Neutrophil (primary cell): Measurements from ENCODE around the gene MEGF6.

Source experiments
- H3K27ac ChIP-seq: fragments of 200-600 bp; sonication (generic); 2 replicates; pipeline ENCODE4 v1.5.1; 2016; ENCODE audit warnings: mild to moderate bottlenecking, moderate library complexity
- H3K27me3 ChIP-seq: fragments of 200-600 bp; sonication (generic); 2 replicates; pipeline ENCODE4 v1.6.0; 2016; ENCODE audit warnings: mild to moderate bottlenecking
- H3K36me3 ChIP-seq: fragments of 200-600 bp; sonication (generic); 2 replicates; pipeline ENCODE4 v1.5.1; 2017
- H3K4me1 ChIP-seq, 2 experiments: fragments of 200-600 bp in 1 of 2; sonication (generic) in 1 of 2; 1 replicate in 1 of 2; 2 replicates in 1 of 2; pipeline versions ENCODE4 v1.5.1 to v1.6.1; 2013 to 2016; ENCODE audit warnings: low read depth in 1 of 2, low read length in 1 of 2, mild to moderate bottlenecking in 1 of 2, moderate library complexity in 1 of 2; ENCODE audit not compliant: control insufficient read depth in 1 of 2, insufficient read depth in 1 of 2
- H3K4me3 ChIP-seq, 2 experiments: fragments of 200-600 bp in 1 of 2; sonication (generic) in 1 of 2; 1 replicate in 1 of 2; 2 replicates in 1 of 2; pipeline ENCODE4 v1.5.1; 2013 to 2016; ENCODE audit warnings: low read depth in 1 of 2, low read length in 1 of 2, mild to moderate bottlenecking in 1 of 2, moderate library complexity in 1 of 2
- H3K9me3 ChIP-seq: fragments of 200-600 bp; sonication (generic); 2 replicates; pipeline ENCODE4 v1.5.1; 2016
- TF ChIP-seq, protein P1 (sequence below): fragments of 200-600 bp; sonication (generic); IDR thresholded peaks from 2 replicates; pipeline ENCODE4 v1.5.1; 2016; ENCODE audit warnings: antibody characterized with exemption

MEGF6 gene

DNA sequence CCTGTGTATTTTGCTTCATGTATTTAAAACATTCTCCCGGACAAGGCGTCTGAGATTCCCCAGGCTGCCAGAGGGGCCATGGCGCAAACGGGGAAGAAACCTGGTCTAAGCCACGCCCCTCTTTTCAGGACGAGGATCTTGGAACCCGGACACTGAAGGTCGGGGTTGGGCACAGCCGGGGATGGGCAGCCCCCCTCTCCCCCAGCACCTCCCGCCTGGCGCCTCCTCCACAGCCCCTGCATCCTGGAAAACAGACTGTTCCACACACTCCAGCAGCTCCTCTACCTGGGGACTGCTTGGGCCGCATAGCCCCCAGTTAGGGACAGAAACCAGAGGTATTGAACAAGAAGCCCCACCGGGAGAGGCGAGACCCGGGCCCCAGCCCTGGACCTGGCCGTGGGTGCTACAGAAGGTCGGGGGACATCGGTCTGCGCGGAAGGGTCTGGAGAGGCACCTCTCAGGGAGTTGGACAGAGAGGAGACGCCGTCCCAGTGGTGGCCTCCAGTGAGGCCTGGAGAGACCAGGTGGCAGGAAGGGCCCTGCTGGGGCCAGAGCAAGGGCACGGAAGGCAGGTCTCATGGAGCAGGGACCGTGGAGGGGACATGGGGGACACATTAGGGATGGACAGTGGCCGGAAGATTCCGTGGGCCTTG, 46.4 kb upstream of the MEGF6 start:
- H3K27me3 ChIP-seq, result peaks cover 79% of the 10 kb centered on the region

DNA sequence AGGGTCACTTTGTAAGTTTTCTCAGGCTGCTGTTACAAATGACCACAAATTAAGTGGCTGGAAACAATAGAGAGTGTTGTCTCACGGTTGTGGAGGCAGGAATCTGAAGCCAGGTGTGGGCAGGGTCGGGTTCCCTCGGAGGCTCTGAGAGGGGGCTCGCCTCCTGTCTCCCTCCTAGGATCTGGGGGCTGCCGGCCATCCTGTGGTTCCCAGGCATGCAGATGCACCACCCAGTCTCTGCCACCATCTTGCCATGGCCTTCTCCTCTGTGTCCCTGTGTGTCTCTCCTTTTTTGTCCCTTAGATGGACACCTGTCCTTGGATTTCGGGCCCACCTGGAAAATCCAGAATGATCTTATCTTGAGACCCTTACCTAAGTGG, 45.8 kb upstream of the MEGF6 start:
- TF ChIP-seq, protein P1, sequence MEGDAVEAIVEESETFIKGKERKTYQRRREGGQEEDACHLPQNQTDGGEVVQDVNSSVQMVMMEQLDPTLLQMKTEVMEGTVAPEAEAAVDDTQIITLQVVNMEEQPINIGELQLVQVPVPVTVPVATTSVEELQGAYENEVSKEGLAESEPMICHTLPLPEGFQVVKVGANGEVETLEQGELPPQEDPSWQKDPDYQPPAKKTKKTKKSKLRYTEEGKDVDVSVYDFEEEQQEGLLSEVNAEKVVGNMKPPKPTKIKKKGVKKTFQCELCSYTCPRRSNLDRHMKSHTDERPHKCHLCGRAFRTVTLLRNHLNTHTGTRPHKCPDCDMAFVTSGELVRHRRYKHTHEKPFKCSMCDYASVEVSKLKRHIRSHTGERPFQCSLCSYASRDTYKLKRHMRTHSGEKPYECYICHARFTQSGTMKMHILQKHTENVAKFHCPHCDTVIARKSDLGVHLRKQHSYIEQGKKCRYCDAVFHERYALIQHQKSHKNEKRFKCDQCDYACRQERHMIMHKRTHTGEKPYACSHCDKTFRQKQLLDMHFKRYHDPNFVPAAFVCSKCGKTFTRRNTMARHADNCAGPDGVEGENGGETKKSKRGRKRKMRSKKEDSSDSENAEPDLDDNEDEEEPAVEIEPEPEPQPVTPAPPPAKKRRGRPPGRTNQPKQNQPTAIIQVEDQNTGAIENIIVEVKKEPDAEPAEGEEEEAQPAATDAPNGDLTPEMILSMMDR, result no peak
- Histone ChIP-seq H3K36me3 (no peaks in the 10 kb centered on the region), H3K27me3 (peaks cover 86% of the 10 kb centered on the region), H3K9me3 (no peaks in the 10 kb centered on the region), H3K4me3 (no peak overlapping the region), H3K4me1 (peaks cover 9 to 12% of the 10 kb centered on the region in 2 experiments), H3K27ac (no peak overlapping the region)

More for the DNA sequence above, 46.4 kb upstream of the MEGF6 start:
- Histone ChIP-seq H3K36me3 (no peaks in the 10 kb centered on the region), H3K4me3 (no peak overlapping the region), H3K9me3 (no peaks in the 10 kb centered on the region), H3K4me1 (peaks cover 4 to 6% of the 10 kb centered on the region in 2 experiments), H3K27ac (no peak overlapping the region)
- TF ChIP-seq, protein P1, result no peak

DNA sequence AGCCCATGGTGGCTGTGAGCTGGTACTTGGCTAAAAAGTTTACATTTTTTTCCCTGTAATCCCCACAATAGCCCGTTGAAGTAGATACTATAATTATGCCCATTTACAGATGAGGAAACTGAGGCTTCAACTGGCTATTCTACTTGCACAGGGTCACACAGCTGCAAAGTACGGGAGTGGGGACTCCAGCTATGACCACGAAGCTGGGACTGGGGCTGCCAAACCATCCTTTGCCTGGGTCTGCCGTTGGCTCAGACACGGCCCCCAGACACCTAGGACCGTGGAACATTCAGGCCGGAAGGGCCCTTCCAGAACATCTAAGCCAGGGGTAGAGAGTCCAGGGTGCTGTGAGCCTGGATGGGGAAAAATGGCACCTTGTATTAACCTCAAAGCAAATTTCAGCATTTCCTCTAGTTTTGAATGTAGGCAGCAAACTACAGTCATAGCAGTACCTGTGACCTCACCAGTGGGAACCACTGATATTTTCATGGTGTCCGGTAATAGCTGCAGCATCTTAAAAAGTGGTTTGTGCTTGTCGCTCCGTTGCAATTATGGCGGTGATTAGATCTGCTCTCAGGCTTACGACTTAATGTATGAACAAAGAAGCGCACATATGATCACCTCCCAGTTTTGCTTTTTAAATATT, 45.3 kb upstream of the MEGF6 start:
- Histone ChIP-seq H3K4me1 (peaks cover 14 to 17% of the 10 kb centered on the region in 2 experiments), H3K36me3 (no peaks in the 10 kb centered on the region), H3K27ac (no peak overlapping the region), H3K27me3 (peaks cover 91% of the 10 kb centered on the region), H3K4me3 (no peak overlapping the region), H3K9me3 (no peaks in the 10 kb centered on the region)
- TF ChIP-seq, protein P1, result no peak

DNA sequence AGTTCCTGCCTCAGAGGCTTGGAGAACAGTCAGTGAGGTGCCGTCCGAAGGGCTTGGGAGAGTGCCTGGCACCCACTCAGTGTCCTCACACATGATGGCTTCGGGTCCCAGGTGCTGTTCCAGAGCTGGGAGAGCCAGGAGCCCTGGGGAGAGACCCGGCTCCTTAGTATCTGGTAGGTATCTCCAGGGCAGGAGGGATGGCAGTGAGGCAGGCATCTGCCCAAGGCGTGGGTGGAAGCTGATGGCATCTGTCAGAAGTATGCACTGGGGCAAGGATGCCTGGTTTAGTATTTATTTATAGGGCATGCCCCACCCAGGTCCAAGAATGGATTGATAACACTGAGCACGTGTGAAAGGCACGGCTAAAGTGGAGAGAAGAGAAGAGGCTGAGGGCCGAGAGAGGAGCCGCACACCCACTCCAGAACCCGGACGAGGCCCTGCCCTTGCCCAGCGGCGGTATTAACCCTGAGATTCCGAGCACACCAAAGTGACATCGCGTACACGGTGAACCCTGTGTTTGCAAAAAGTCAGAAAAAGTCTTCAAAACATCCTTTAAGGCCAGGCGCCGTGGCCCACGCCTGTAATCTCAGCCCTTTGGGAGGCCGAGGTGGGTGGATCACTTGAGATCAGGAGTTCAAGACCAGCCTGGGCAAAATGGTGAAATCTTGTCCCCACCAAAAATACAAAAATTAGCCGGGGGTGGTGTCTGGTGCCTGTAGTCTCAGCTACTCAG, 43.4 kb upstream of the MEGF6 start:
- Histone ChIP-seq H3K27me3 (peaks cover 97% of the 10 kb centered on the region), H3K36me3 (no peaks in the 10 kb centered on the region), H3K4me3 (no peak overlapping the region), H3K27ac (no peak overlapping the region), H3K4me1 (peaks cover 31 to 35% of the 10 kb centered on the region in 2 experiments), H3K9me3 (no peaks in the 10 kb centered on the region)
- TF ChIP-seq, protein P1, result no peak

DNA sequence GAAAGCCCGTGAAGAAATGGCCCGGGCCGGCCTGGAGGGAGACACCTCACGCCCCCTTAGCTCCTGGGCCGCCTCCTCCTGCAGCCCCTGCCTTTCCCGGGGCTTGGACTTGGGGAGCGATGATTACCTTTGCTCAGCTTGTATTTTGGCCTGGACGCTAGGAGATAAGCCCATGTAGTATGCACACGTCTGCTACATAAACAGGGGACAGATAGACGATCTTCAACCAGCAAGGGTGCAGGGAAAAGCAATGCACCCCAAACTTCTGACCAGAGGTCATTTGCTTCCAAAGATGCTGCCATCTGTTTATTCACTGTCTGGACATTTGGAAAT, 41.9 kb upstream of the MEGF6 start:
- TF ChIP-seq, protein P1, result no peak
- no peaks in the 10 kb centered on the region for H3K9me3 ChIP-seq
- peaks cover 46 to 50% of the 10 kb centered on the region in 2 experiments for H3K4me1 ChIP-seq
- H3K27me3 ChIP-seq, result peaks cover 83% of the 10 kb centered on the region
- H3K27ac ChIP-seq, result no peak overlapping the region
- H3K4me3 ChIP-seq, result no peak overlapping the region
- H3K36me3 ChIP-seq, result no peaks in the 10 kb centered on the region
